HL-60 (cell line): Measurements from ENCODE around the gene DNAH17.
A peak's percentile ranks its signal among the peaks of the same experiment; 100 is the strongest.

Experiments used
- DNase-seq, 2 experiments: peaks; one replicate each; pipeline ENCODE4 v3.0.0-alpha.2; 2010 to 2020; ENCODE audit warnings: low read depth in 1 of 2, low spot score in 1 of 2
- H3K27ac ChIP-seq: fragments of 250-450 bp; sonication (Bioruptor Pico); replicated peaks from 2 replicates; pipeline ENCODE4 v1.5.1; 2020; ENCODE audit warnings: mild to moderate bottlenecking, moderate library complexity
- H3K27me3 ChIP-seq: fragments of 250-450 bp; sonication (Bioruptor Pico); 2 replicates; pipeline ENCODE4 v1.5.1; 2021; ENCODE audit warnings: mild to moderate bottlenecking, moderate library complexity; ENCODE audit not compliant: insufficient read depth, poor library complexity, severe bottlenecking
- H3K4me3 ChIP-seq: replicated peaks from 2 replicates; pipeline ENCODE4 v1.5.1; 2011; ENCODE audit warnings: mild to moderate bottlenecking, control low read depth, low read length; ENCODE audit not compliant: insufficient read depth
- CTCF ChIP-seq: IDR thresholded peaks from one replicate; pipeline ENCODE4 v1.5.1; 2011; ENCODE audit warnings: low read length, control low read depth, inconsistent platforms; ENCODE audit not compliant: insufficient read depth
- GABPA ChIP-seq: IDR thresholded peaks from 2 replicates; pipeline ENCODE4 v1.6.1; 2012; ENCODE audit warnings: low read depth
- POLR2AphosphoS5 ChIP-seq: IDR thresholded peaks from 2 replicates; pipeline ENCODE4 v1.6.1; 2012; ENCODE audit warnings: low read depth
- REST ChIP-seq: IDR thresholded peaks from 2 replicates; pipeline ENCODE4 v1.6.1; 2012; ENCODE audit warnings: low read depth; ENCODE audit not compliant: insufficient replicate concordance
- SPI1 ChIP-seq: IDR thresholded peaks from 2 replicates; pipeline ENCODE4 v1.6.1; 2012; ENCODE audit warnings: low read depth, mild to moderate bottlenecking, borderline replicate concordance

DNAH17 gene

GRCh38 chr17:78375401-78376151 lies 201.6 kb downstream of the DNAH17 start:
- Histone ChIP-seq H3K27me3 (no peaks in the 10 kb centered on the region), H3K4me3 (no peak overlapping the region), H3K27ac (peak overlapping the region; percentile 41)
- DNase-seq = peak; percentile 60
- TF ChIP-seq SPI1 (no peak), GABPA (no peak)

GRCh38 chr17:78374631-78375274 lies 202.4 kb downstream of the DNAH17 start:
- no peak overlapping the region for H3K4me3 ChIP-seq
- TF ChIP-seq SPI1 (no peak), REST (no peak), GABPA (no peak), CTCF (no peak), POLR2AphosphoS5 (no peak)
- no peak overlapping the region for H3K27ac ChIP-seq
- no peaks in the 10 kb centered on the region for H3K27me3 ChIP-seq
- DNase-seq = no peak

GRCh38 chr17:78374189-78374588 lies 203.0 kb downstream of the DNAH17 start:
- no peak for DNase-seq
- TF ChIP-seq GABPA (no peak), POLR2AphosphoS5 (no peak), CTCF (no peak), SPI1 (no peak), REST (no peak)
- H3K27ac ChIP-seq = no peak overlapping the region
- H3K4me3 ChIP-seq = no peak overlapping the region
- no peaks in the 10 kb centered on the region for H3K27me3 ChIP-seq
